SK-N-SH (cell line): ENCODE measurements around the gene LANCL2. TPM values are rescaled to one million over a fixed set of nuclear protein-coding genes. Genes with fewer than 3 reads are reported as not detected.
"Not testable (repeated sequence)": the region's sequence is repeated elsewhere in the genome, so short reads cannot be mapped to it uniquely, and the experiment has no call there.

Experiments
- CTCF ChIA-PET: fragments of 300-600, 350-600 bp; formaldehyde crosslinking; extraction: SDS; loops from one replicate; lab custom pipeline; 2021; lab: Yijun Ruan, JAX
- POLR2A ChIA-PET: fragments of 350-600 bp; sonication (Branson Sonifier 250); formaldehyde crosslinking; extraction: SDS; loops from one replicate; lab custom pipeline; 2020; ENCODE audit warnings: antibody characterized with exemption, inconsistent platforms; lab: Yijun Ruan, JAX
- DNase-seq: peaks from one replicate; pipeline ENCODE4 v3.0.0; 2012
- H2AFZ ChIP-seq: fragments of 200-600 bp; sonication (generic); 2 replicates; pipeline ENCODE4 v1.8.1; 2016; ENCODE audit warnings: antibody characterized with exemption, mild to moderate bottlenecking, low read depth
- H3F3A ChIP-seq: fragments of 200-600 bp; sonication (generic); replicated peaks from 2 replicates; pipeline ENCODE3; 2016; ENCODE audit warnings: antibody characterized with exemption, mild to moderate bottlenecking; ENCODE audit not compliant: insufficient read depth
- H3K27ac ChIP-seq, 2 experiments: fragments of 200-500 bp in 1 of 2; fragments of 200-600 bp in 1 of 2; sonication (Bioruptor generic) in 1 of 2; sonication (generic), shearing (Covaris generic) in 1 of 2; 2 replicates each; pipeline versions ENCODE4 v1.5.1 to v1.6.1; 2014 to 2016; ENCODE audit warnings: low read depth in 2 of 2, inconsistent platforms in 1 of 2, low read length in 1 of 2, mild to moderate bottlenecking in 1 of 2, mixed read lengths in 1 of 2
- H3K27me3 ChIP-seq: fragments of 200-600 bp; sonication (generic), shearing (Covaris generic); 2 replicates; pipeline ENCODE4 v1.6.1; 2016; ENCODE audit warnings: mixed run types; ENCODE audit not compliant: insufficient read depth
- H3K36me3 ChIP-seq, 2 experiments: fragments of 200-500 bp in 1 of 2; fragments of 200-600 bp in 1 of 2; sonication (Bioruptor generic) in 1 of 2; sonication (generic) in 1 of 2; replicated peaks in 1 of 2; 2 replicates each; pipeline versions ENCODE3 to v1.5.1; 2014 to 2016; ENCODE audit warnings: low read length in 1 of 2, mild to moderate bottlenecking in 1 of 2; ENCODE audit not compliant: insufficient read depth in 2 of 2, control insufficient read depth in 1 of 2
- H3K4me1 ChIP-seq, 2 experiments: fragments of 200-500 bp in 1 of 2; fragments of 200-600 bp in 1 of 2; sonication (Bioruptor generic) in 1 of 2; sonication (generic), shearing (Covaris generic) in 1 of 2; 2 replicates each; pipeline versions ENCODE4 v1.5.1 to v1.6.1; 2014 to 2016; ENCODE audit warnings: low read depth in 1 of 2, low read length in 1 of 2, mixed run types in 1 of 2; ENCODE audit not compliant: insufficient read depth in 2 of 2, control insufficient read depth in 1 of 2
- H3K4me2 ChIP-seq: fragments of 200-600 bp; sonication (generic), shearing (Covaris generic); 2 replicates; pipeline ENCODE4 v1.6.1; 2017; ENCODE audit warnings: mixed run types
- H3K4me3 ChIP-seq, 2 experiments: fragments of 200-500 bp in 1 of 2; fragments of 200-600 bp in 1 of 2; sonication (Bioruptor generic) in 1 of 2; sonication (generic), shearing (Covaris generic) in 1 of 2; 2 replicates each; pipeline versions ENCODE4 v1.5.1 to v1.8.1; 2014 to 2016; ENCODE audit warnings: low read depth in 2 of 2, inconsistent platforms in 1 of 2, low read length in 1 of 2, mild to moderate bottlenecking in 1 of 2, mixed read lengths in 1 of 2, moderate library complexity in 1 of 2
- H3K79me2 ChIP-seq: fragments of 200-600 bp; sonication (generic); 2 replicates; pipeline ENCODE4 v1.8.1; 2017; ENCODE audit warnings: mild to moderate bottlenecking; ENCODE audit not compliant: insufficient read depth
- H3K9ac ChIP-seq: fragments of 200-600 bp; sonication (generic); 2 replicates; pipeline ENCODE4 v1.6.1; 2017; ENCODE audit warnings: mixed run types
- H3K9me2 ChIP-seq: fragments of 200-600 bp; sonication (generic); 2 replicates; pipeline ENCODE4 v1.6.1; 2017; ENCODE audit warnings: mixed run types
- H3K9me3 ChIP-seq: fragments of 200-600 bp; sonication (generic); 2 replicates; pipeline ENCODE4 v1.6.1; 2017; ENCODE audit warnings: mixed run types, mild to moderate bottlenecking, moderate library complexity
- H4K20me1 ChIP-seq: fragments of 200-600 bp; sonication (generic); 2 replicates; pipeline ENCODE4 v1.6.1; 2017; ENCODE audit warnings: mild to moderate bottlenecking, mixed run types; ENCODE audit not compliant: insufficient read depth
- CHD2 ChIP-seq: fragments of 150-350 bp; IDR thresholded peaks from 2 replicates; pipeline ENCODE4 v1.6.1; 2018; ENCODE audit warnings: low read length; ENCODE audit not compliant: partially characterized antibody
- FOSL2 ChIP-seq: IDR thresholded peaks from 2 replicates; pipeline ENCODE4 v1.4.0; 2012; ENCODE audit warnings: low read depth, mild to moderate bottlenecking, moderate library complexity, borderline replicate concordance
- FOXJ3 ChIP-seq: sonication (generic); formaldehyde crosslinking; IDR thresholded peaks from 2 replicates; pipeline ENCODE4 v1.5.1; 2020; ENCODE audit warnings: mild to moderate bottlenecking, missing genetic modification reagents
- GABPA ChIP-seq: IDR thresholded peaks from 2 replicates; pipeline ENCODE4 v1.4.0; 2012; ENCODE audit warnings: low read depth, mild to moderate bottlenecking
- GATA2 ChIP-seq: sonication (generic); formaldehyde crosslinking; IDR thresholded peaks from 2 replicates; pipeline ENCODE4 v1.5.0; 2020; ENCODE audit warnings: mild to moderate bottlenecking, missing genetic modification reagents
- JUND ChIP-seq: IDR thresholded peaks from 2 replicates; pipeline ENCODE4 v1.4.0; 2012
- MEF2A ChIP-seq: IDR thresholded peaks from 2 replicates; pipeline ENCODE4 v1.4.0; 2012; ENCODE audit warnings: low read depth, borderline replicate concordance
- MXI1 ChIP-seq: IDR thresholded peaks from 2 replicates; pipeline ENCODE4 v1.6.1; 2012; ENCODE audit warnings: mild to moderate bottlenecking, low read depth, low read length, improper control_type of control experiment
- NFIC ChIP-seq: IDR thresholded peaks from 2 replicates; pipeline ENCODE4 v1.4.0; 2012; ENCODE audit warnings: borderline replicate concordance
- POLR2AphosphoS5 ChIP-seq: IDR thresholded peaks from 2 replicates; pipeline ENCODE4 v1.6.1; 2012; ENCODE audit warnings: low read depth, low read length
- RAD21 ChIP-seq: IDR thresholded peaks from 2 replicates; pipeline ENCODE4 v1.6.1; 2012; ENCODE audit warnings: mild to moderate bottlenecking, low read length
- RCOR1 ChIP-seq: fragments of 150-350 bp; IDR thresholded peaks from 2 replicates; pipeline ENCODE4 v1.6.1; 2017; ENCODE audit warnings: antibody characterized with exemption, low read length
- RXRA ChIP-seq: IDR thresholded peaks from 2 replicates; pipeline ENCODE4 v1.4.0; 2012; ENCODE audit warnings: low read depth, mild to moderate bottlenecking, borderline replicate concordance
- TCF12 ChIP-seq: IDR thresholded peaks from 2 replicates; pipeline ENCODE4 v1.4.0; 2012
- WGBS: methylation state at CpG from one replicate; pipeline ENCODE4 v1.1.6; 2017; ENCODE audit warnings: low lambda C conversion rate; 5-methylcytosine and 5-hydroxymethylcytosine counted together
- polyA plus RNA-seq, 3 experiments: library from polyadenylated mRNA; depleted of rRNA; stranded (reverse); fragments of >200 nt; gene quantifications; 2 replicates each; pipeline ENCODE4 v1.2.3, GENCODE V29; 2012
- TF ChIP-seq, protein P1 (sequence below): fragments of 150-350 bp; IDR thresholded peaks from 2 replicates; pipeline ENCODE4 v1.6.1; 2017; ENCODE audit warnings: antibody characterized with exemption, low read length, low read depth, borderline replicate concordance
- TF ChIP-seq, protein P2 (sequence below): IDR thresholded peaks from 2 replicates; pipeline ENCODE4 v1.4.0; 2012; ENCODE audit warnings: low read depth, borderline replicate concordance
- TF ChIP-seq, protein P3 (sequence below): IDR thresholded peaks from 2 replicates; pipeline ENCODE4 v1.4.0; 2012; ENCODE audit warnings: low read depth, borderline replicate concordance

The LANCL2 gene
- polyA plus RNA-seq, 1 of the 3 experiments (the other 2 are of a cell fraction): 36.7 TPM

DNA sequence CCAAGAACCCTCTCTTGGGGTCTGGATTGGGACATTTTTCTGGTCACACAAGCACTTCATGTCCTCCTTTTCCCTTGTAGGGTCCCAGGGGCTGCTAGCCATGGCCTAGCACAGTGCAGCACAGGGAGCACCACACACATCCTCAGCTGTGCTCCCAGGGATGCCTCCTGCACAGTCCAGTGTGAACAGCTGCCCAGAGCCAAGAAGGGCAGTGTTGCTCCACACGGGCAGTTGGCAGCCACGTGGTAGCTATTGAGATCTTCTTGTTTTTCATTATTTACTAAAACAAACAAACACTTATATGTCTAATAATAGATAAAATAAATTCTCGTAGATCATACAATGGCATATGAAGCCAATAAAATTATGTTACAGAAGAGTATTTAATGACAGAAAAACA, 13.9 kb upstream of the LANCL2 start:
- POLR2A ChIA-PET: interaction anchor here (1.7 kb wide), 1 partner anchor 15 kb away, joined by 7 read pairs; no protein-coding TSS in a partner anchor
- Histone ChIP-seq H3K4me1 (peaks cover 4 to 16% of the 10 kb centered on the region in 2 experiments; a peak in 3 of 4 replicates), H3K9me2 (no peaks in the 10 kb centered on the region), H4K20me1 (no peaks in the 10 kb centered on the region), H3K36me3 (no peaks in the 10 kb centered on the region)
- TF ChIP-seq JUND: no peak
- no peak for TF ChIP-seq GATA2
- no peak for TF ChIP-seq FOSL2
- TF ChIP-seq, protein P1, sequence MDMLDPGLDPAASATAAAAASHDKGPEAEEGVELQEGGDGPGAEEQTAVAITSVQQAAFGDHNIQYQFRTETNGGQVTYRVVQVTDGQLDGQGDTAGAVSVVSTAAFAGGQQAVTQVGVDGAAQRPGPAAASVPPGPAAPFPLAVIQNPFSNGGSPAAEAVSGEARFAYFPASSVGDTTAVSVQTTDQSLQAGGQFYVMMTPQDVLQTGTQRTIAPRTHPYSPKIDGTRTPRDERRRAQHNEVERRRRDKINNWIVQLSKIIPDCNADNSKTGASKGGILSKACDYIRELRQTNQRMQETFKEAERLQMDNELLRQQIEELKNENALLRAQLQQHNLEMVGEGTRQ: no peak
- TF ChIP-seq TCF12: no peak
- TF ChIP-seq CHD2: no peak
- TF ChIP-seq FOXJ3: no peak
- TF ChIP-seq MXI1: no peak
- no peak for TF ChIP-seq POLR2AphosphoS5
- TF ChIP-seq RAD21: no peak
- TF ChIP-seq GABPA: no peak
- TF ChIP-seq, all 33 proteins: peak for 0
- Histone ChIP-seq H3F3A (peaks cover 24% of the 10 kb centered on the region), H3K27ac (no peak overlapping the region), H3K9ac (no peak overlapping the region), H3K79me2 (no peaks in the 10 kb centered on the region), H3K4me2 (no peak overlapping the region), H3K9me3 (no peaks in the 10 kb centered on the region), H2AFZ (no peak overlapping the region), H3K4me3 (no peak overlapping the region), H3K27me3 (no peaks in the 10 kb centered on the region)
- DNase-seq: no peak
- CTCF ChIA-PET: interaction anchor here (0.6 to 1.3 kb wide), 3 partner anchors 17 to 242 kb away, joined by 3 read pairs; no protein-coding TSS in a partner anchor
- 77% methylated on average over 3 of the region's 3 CpGs for WGBS

DNA sequence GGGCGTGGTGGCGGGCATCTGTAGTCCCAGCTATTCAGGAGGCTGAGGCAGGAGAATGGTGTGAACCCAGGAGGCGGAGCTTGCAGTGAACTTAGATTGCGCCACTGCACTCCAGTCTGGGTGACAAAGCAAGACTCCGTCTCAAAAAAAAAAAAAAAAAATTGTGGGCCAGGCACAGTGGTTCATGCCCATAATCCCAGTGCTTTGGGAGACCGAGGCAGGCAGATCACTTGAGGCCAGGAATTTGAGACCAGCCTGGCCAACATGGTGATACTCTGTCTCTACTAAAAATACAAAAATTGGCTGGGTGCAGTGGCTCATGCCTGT, 12.2 kb upstream of the LANCL2 start:
- H3K36me3 ChIP-seq, H2AFZ ChIP-seq, H3K79me2 ChIP-seq, DNase-seq, H3K4me2 ChIP-seq, H3K27me3 ChIP-seq, H3K9ac ChIP-seq, H3K9me2 ChIP-seq, H3K9me3 ChIP-seq, H3K4me3 ChIP-seq, H4K20me1 ChIP-seq, POLR2A ChIA-PET, H3K27ac ChIP-seq: not testable (repeated sequence)
- WGBS: 86% methylated on average over 6 of the region's 6 CpGs
- Histone ChIP-seq H3K4me1 (peaks cover 4 to 11% of the 10 kb centered on the region in 2 experiments; a peak in 3 of 4 replicates), H3F3A (peaks cover 24% of the 10 kb centered on the region)
- CTCF ChIA-PET: interaction anchor here (0.9 to 1.4 kb wide), 2 partner anchors 73 to 98 kb away, joined by 3 to 4 read pairs; no protein-coding TSS in a partner anchor

DNA sequence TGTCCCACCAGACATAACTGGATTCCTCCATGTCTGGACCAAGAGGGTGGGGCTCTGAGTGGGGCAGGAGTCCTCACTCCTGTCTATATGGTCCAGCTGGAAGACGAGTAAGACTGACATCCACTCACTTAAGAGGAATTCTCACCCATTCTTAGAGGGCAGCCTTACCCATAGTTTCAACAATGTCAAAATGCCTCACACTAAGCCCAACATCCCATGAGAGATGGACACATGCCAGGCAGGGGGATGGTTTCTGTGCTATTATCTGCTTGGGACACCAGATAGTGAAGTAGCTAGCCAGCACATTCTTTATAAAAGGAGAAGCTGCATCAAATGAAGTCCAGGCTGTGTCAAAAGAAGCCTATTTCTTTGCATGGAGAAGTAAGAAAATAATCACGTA, 4.7 kb upstream of the LANCL2 start:
- TF ChIP-seq, protein P1: no peak
- TF ChIP-seq RCOR1 (no peak), POLR2AphosphoS5 (no peak), MEF2A (no peak), RXRA (no peak), NFIC (no peak), FOXJ3 (no peak), CHD2 (no peak), GATA2 (no peak)
- TF ChIP-seq, protein P2, sequence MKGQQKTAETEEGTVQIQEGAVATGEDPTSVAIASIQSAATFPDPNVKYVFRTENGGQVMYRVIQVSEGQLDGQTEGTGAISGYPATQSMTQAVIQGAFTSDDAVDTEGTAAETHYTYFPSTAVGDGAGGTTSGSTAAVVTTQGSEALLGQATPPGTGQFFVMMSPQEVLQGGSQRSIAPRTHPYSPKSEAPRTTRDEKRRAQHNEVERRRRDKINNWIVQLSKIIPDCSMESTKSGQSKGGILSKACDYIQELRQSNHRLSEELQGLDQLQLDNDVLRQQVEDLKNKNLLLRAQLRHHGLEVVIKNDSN: no peak
- TF ChIP-seq, protein P3, sequence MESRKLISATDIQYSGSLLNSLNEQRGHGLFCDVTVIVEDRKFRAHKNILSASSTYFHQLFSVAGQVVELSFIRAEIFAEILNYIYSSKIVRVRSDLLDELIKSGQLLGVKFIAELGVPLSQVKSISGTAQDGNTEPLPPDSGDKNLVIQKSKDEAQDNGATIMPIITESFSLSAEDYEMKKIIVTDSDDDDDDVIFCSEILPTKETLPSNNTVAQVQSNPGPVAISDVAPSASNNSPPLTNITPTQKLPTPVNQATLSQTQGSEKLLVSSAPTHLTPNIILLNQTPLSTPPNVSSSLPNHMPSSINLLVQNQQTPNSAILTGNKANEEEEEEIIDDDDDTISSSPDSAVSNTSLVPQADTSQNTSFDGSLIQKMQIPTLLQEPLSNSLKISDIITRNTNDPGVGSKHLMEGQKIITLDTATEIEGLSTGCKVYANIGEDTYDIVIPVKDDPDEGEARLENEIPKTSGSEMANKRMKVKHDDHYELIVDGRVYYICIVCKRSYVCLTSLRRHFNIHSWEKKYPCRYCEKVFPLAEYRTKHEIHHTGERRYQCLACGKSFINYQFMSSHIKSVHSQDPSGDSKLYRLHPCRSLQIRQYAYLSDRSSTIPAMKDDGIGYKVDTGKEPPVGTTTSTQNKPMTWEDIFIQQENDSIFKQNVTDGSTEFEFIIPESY: no peak
- no peak for DNase-seq
- ChIA-PET POLR2A (no interaction called here), CTCF (no interaction called here)
- Histone ChIP-seq H3K4me1 (peaks cover 0 to 8% of the 10 kb centered on the region in 2 experiments; a peak in 2 of 4 replicates), H3K9ac (no peak overlapping the region), H3K27me3 (no peaks in the 10 kb centered on the region), H3K9me2 (no peaks in the 10 kb centered on the region), H3K27ac (no peak overlapping the region), H4K20me1 (no peaks in the 10 kb centered on the region), H3K4me3 (no peak overlapping the region), H3K9me3 (peaks cover 4% of the 10 kb centered on the region; the same call in 1 of the 2 replicates), H3K4me2 (no peak overlapping the region), H3K36me3 (peaks cover 0 to 3% of the 10 kb centered on the region in 2 experiments), H3K79me2 (peaks cover 9% of the 10 kb centered on the region; the same call in 1 of the 2 replicates), H2AFZ (no peak overlapping the region), H3F3A (peaks cover 10% of the 10 kb centered on the region)
- 48% methylated on average over 2 of the region's 2 CpGs for WGBS
